ENCODE data around the gene ANKRD13B. TPM values are rescaled to one million over a fixed set of nuclear protein-coding genes. Genes with fewer than 3 reads are reported as not detected.

Gene ANKRD13B
- total RNA-seq, 1 experiment from 2014 or later, result 31.4 TPM

DNA sequence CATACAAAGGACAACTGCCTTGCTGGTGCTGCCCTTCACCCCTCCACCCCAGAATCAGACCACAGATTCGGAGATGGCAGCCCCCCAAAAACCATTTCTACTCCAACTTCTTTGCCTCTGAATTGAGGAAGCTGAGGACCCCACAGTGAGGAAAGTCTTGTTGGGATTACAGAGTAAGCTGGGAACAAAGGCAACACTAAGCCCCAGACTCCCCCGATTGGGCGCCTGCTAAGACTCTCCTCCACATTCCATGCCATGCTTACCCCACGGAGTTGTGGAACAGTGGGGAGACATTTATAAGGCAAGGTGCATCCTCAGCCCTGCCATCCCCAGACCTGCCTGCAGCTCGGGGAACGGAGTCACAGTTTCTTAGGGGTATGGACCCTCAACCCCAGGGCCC, 5.3 kb upstream of the ANKRD13B start:
- no peaks in the 10 kb centered on the region for H3K27me3 ChIP-seq (ENCODE audit: control insufficient read depth, insufficient read depth, low read length)
- ChIA-PET POLR2A (no interaction called here), CTCF (interaction anchor here (0.6 kb wide), 3 partner anchors 192 to 649 kb away, joined by 3 to 7 read pairs (median 6); no protein-coding TSS in a partner anchor)
- no peaks in the 10 kb centered on the region for H3K9me3 ChIP-seq (ENCODE audit: control insufficient read depth, insufficient read depth, low read depth, low read length)
- no TSS peak for BruUV-seq (replicated peaks)
- H3K36me3 ChIP-seq (ENCODE audit: control insufficient read depth, insufficient read depth, low read length), result peaks cover 5% of the 10 kb centered on the region; the same call in 1 of the 2 replicates
- peak overlapping the region; percentile 77 to 92 for H3K4me3 ChIP-seq (ENCODE audit: low read depth in 2 of 2, low read length in 2 of 2)
- H3K4me1 ChIP-seq (ENCODE audit: control insufficient read depth, insufficient read depth, low read length), result peaks cover 48% of the 10 kb centered on the region
- DNase-seq (ENCODE audit: low read depth, low spot score) (no peak), ATAC-seq (no peak)
- intact Hi-C loops (cut with micrococcal nuclease; ENCODE audit: unreplicated experiment) (no loop called here), in situ Hi-C loops (cut with HindIII; ENCODE audit: low pct_unique_long_range_greater_than_20kb, low sequenced_read_pairs) (no loop called here)
- TF ChIP-seq TCF7L2 (IDR thresholded peaks at IDR 0.05; ENCODE audit: low read depth, low read length) (no peak), POLR2AphosphoS5 (IDR thresholded peaks at IDR 0.05; ENCODE audit: low read depth, low read length) (no peak), SIN3A (IDR thresholded peaks at IDR 0.05; ENCODE audit: borderline replicate concordance, insufficient read depth, low read depth, low read length) (no peak)
- TF ChIP-seq, protein P1, sequence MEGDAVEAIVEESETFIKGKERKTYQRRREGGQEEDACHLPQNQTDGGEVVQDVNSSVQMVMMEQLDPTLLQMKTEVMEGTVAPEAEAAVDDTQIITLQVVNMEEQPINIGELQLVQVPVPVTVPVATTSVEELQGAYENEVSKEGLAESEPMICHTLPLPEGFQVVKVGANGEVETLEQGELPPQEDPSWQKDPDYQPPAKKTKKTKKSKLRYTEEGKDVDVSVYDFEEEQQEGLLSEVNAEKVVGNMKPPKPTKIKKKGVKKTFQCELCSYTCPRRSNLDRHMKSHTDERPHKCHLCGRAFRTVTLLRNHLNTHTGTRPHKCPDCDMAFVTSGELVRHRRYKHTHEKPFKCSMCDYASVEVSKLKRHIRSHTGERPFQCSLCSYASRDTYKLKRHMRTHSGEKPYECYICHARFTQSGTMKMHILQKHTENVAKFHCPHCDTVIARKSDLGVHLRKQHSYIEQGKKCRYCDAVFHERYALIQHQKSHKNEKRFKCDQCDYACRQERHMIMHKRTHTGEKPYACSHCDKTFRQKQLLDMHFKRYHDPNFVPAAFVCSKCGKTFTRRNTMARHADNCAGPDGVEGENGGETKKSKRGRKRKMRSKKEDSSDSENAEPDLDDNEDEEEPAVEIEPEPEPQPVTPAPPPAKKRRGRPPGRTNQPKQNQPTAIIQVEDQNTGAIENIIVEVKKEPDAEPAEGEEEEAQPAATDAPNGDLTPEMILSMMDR (IDR thresholded peaks at IDR 0.05), result no peak
- TF ChIP-seq, protein P2, sequence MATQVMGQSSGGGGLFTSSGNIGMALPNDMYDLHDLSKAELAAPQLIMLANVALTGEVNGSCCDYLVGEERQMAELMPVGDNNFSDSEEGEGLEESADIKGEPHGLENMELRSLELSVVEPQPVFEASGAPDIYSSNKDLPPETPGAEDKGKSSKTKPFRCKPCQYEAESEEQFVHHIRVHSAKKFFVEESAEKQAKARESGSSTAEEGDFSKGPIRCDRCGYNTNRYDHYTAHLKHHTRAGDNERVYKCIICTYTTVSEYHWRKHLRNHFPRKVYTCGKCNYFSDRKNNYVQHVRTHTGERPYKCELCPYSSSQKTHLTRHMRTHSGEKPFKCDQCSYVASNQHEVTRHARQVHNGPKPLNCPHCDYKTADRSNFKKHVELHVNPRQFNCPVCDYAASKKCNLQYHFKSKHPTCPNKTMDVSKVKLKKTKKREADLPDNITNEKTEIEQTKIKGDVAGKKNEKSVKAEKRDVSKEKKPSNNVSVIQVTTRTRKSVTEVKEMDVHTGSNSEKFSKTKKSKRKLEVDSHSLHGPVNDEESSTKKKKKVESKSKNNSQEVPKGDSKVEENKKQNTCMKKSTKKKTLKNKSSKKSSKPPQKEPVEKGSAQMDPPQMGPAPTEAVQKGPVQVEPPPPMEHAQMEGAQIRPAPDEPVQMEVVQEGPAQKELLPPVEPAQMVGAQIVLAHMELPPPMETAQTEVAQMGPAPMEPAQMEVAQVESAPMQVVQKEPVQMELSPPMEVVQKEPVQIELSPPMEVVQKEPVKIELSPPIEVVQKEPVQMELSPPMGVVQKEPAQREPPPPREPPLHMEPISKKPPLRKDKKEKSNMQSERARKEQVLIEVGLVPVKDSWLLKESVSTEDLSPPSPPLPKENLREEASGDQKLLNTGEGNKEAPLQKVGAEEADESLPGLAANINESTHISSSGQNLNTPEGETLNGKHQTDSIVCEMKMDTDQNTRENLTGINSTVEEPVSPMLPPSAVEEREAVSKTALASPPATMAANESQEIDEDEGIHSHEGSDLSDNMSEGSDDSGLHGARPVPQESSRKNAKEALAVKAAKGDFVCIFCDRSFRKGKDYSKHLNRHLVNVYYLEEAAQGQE (IDR thresholded peaks at IDR 0.05; ENCODE audit: insufficient read depth in 1 of 2, low read depth in 2 of 2, low read length in 1 of 2), result no peak
- no peak overlapping the region; the same call in 1 of the 2 replicates for H3K27ac ChIP-seq (ENCODE audit: low read length)

GRCh38 chr17:29588017-29588561, 4.8 kb upstream of the ANKRD13B start:
- H3K36me3 ChIP-seq (ENCODE audit: control insufficient read depth, insufficient read depth, low read length), result peaks cover 5% of the 10 kb centered on the region; the same call in 1 of the 2 replicates
- peak overlapping the region; percentile 77 to 92 for H3K4me3 ChIP-seq (ENCODE audit: low read depth in 2 of 2, low read length in 2 of 2)
- ChIA-PET POLR2A (interaction anchor here (0.6 kb wide), 1 partner anchor 224 kb away, joined by 3 read pairs; no protein-coding TSS in a partner anchor), CTCF (interaction anchor here (0.6 kb wide), 2 partner anchors 217 to 649 kb away, joined by 3 to 6 read pairs; no protein-coding TSS in a partner anchor)
- BruUV-seq (replicated peaks), result no TSS peak
- H3K27me3 ChIP-seq (ENCODE audit: control insufficient read depth, insufficient read depth, low read length), result no peaks in the 10 kb centered on the region
- DNase-seq (ENCODE audit: low read depth, low spot score) (no peak), ATAC-seq (no peak)
- TF ChIP-seq, protein P1 (IDR thresholded peaks at IDR 0.05), result no peak
- TF ChIP-seq TCF7L2 (IDR thresholded peaks at IDR 0.05; ENCODE audit: low read depth, low read length) (no peak), POLR2AphosphoS5 (IDR thresholded peaks at IDR 0.05; ENCODE audit: low read depth, low read length) (no peak), SIN3A (IDR thresholded peaks at IDR 0.05; ENCODE audit: borderline replicate concordance, insufficient read depth, low read depth, low read length) (no peak)
- TF ChIP-seq, protein P2 (IDR thresholded peaks at IDR 0.05; ENCODE audit: insufficient read depth in 1 of 2, low read depth in 2 of 2, low read length in 1 of 2), result no peak
- in situ Hi-C loops (cut with HindIII; ENCODE audit: low pct_unique_long_range_greater_than_20kb, low sequenced_read_pairs), result no loop called here
- H3K9me3 ChIP-seq (ENCODE audit: control insufficient read depth, insufficient read depth, low read depth, low read length), result no peaks in the 10 kb centered on the region
- intact Hi-C loops (cut with micrococcal nuclease; ENCODE audit: unreplicated experiment), result no loop called here
- H3K27ac ChIP-seq (ENCODE audit: low read length), result peak overlapping the region; percentile 82
- peaks cover 50% of the 10 kb centered on the region for H3K4me1 ChIP-seq (ENCODE audit: control insufficient read depth, insufficient read depth, low read length)
